Mesendoderm (in vitro differentiated cells): ENCODE data around the gene SRCIN1.

ENCODE experiments used
- DNase-seq: peaks from one replicate; pipeline ENCODE4 v3.0.0; 2013
- H2AK5ac ChIP-seq: 2 replicates; pipeline ENCODE4 v1.6.1; 2013; ENCODE audit warnings: low read length, inconsistent platforms
- H2BK120ac ChIP-seq: 2 replicates; pipeline ENCODE4 v1.6.1; 2013; ENCODE audit warnings: low read depth, mild to moderate bottlenecking, low read length, moderate library complexity, mixed read lengths
- H2BK15ac ChIP-seq: replicated peaks from 2 replicates; pipeline ENCODE4 v1.6.1; 2013; ENCODE audit warnings: low read depth, mild to moderate bottlenecking, moderate library complexity
- H2BK5ac ChIP-seq: 2 replicates; pipeline ENCODE4 v1.6.1; 2013; ENCODE audit warnings: low read length, inconsistent platforms
- H3K18ac ChIP-seq: 2 replicates; pipeline ENCODE4 v1.6.1; 2013; ENCODE audit warnings: mild to moderate bottlenecking, low read length, mixed read lengths
- H3K23ac ChIP-seq: one replicate; pipeline ENCODE4 v1.6.1; 2013; ENCODE audit warnings: low read length
- H3K27ac ChIP-seq: 2 replicates; pipeline ENCODE4 v1.5.1; 2013; ENCODE audit warnings: low read depth, mild to moderate bottlenecking, inconsistent platforms, low read length, moderate library complexity
- H3K27me3 ChIP-seq: 2 replicates; pipeline ENCODE4 v1.6.1; 2013; ENCODE audit warnings: low read length, control low read depth, mild to moderate bottlenecking, inconsistent platforms; ENCODE audit not compliant: insufficient read depth, poor library complexity
- H3K36me3 ChIP-seq: 2 replicates; pipeline ENCODE4 v1.6.1; 2013; ENCODE audit warnings: low read length, inconsistent platforms; ENCODE audit not compliant: control insufficient read depth, insufficient read depth
- H3K4ac ChIP-seq: one replicate; pipeline ENCODE4 v1.6.1; 2013; ENCODE audit warnings: low read depth, mild to moderate bottlenecking, low read length, moderate library complexity
- H3K4me1 ChIP-seq: 2 replicates; pipeline ENCODE4 v1.6.1; 2013; ENCODE audit warnings: low read depth, low read length, inconsistent platforms; ENCODE audit not compliant: control insufficient read depth
- H3K4me2 ChIP-seq: 2 replicates; pipeline ENCODE4 v1.6.1; 2013; ENCODE audit warnings: low read length
- H3K4me3 ChIP-seq: 2 replicates; pipeline ENCODE4 v1.5.1; 2013; ENCODE audit warnings: mild to moderate bottlenecking, low read length
- H3K56ac ChIP-seq: one replicate; pipeline ENCODE4 v1.6.1; 2013; ENCODE audit warnings: low read length
- H3K79me1 ChIP-seq: 2 replicates; pipeline ENCODE4 v1.6.1; 2013; ENCODE audit warnings: low read length, inconsistent platforms
- H3K79me2 ChIP-seq: 2 replicates; pipeline ENCODE4 v1.6.1; 2013; ENCODE audit warnings: mild to moderate bottlenecking, low read length; ENCODE audit not compliant: control insufficient read depth, insufficient read depth
- H3K9ac ChIP-seq: 2 replicates; pipeline ENCODE4 v1.6.1; 2013; ENCODE audit warnings: low read length, inconsistent platforms
- H4K5ac ChIP-seq: one replicate; pipeline ENCODE4 v1.6.1; 2013; ENCODE audit warnings: low read length
- H4K8ac ChIP-seq: one replicate; pipeline ENCODE4 v1.6.1; 2013; ENCODE audit warnings: low read depth, mild to moderate bottlenecking, control low read depth, low read length, moderate library complexity
- WGBS: extraction: QIAGEN DNeasy Blood & Tissue Kit; methylation state at CpG from one replicate; pipeline ENCODE4 v1.1.7; 2013; ENCODE audit warnings: low lambda C conversion rate, missing lambda C conversion rate; ENCODE audit not compliant: insufficient coverage; ENCODE audit errors: extremely low coverage; 5-methylcytosine and 5-hydroxymethylcytosine counted together

SRCIN1 gene

DNA sequence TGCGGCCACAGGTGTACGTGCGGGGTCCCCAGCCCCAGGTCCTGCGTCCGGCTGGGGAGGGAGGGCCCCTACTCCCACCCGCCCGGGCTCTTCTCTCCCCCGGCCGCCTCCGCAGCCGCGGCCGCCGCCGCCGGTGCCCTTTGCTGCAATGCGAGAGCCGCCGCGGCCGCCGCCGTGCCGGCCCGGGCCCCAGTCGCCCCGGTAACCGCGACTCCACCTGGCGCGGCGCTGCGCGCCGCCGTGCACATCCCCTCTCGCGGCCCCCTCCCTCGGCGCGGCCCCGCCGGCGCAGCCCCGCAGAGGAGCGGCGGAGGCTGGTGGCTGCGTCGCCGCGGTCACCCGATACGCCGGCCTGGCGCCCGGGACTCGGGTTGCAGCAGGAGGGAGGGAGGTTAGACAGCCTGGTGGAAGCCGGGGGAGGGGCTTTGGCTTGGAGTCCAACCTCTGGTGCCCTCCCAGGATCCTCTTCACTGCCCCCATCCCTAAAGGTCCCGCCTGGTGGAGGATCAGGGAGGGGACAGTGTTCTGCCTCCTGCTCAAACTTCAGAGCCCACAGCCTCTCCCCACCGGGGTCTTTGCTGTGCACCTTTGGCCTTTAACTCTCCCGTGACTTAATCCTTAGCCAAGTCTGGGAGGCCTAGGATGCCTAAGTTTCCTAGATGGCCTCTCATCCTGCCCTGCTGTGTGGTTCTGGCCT is 32.9 kb downstream of the SRCIN1 start:
- Histone ChIP-seq H4K5ac (no peak overlapping the region), H3K4me2 (peak overlapping the region; percentile 31), H2BK15ac (no peak overlapping the region), H3K18ac (no peak overlapping the region), H3K27me3 (peaks cover 53% of the 10 kb centered on the region), H4K8ac (no peak overlapping the region), H3K79me1 (no peaks in the 10 kb centered on the region), H3K4ac (no peak overlapping the region), H3K4me1 (peaks cover 4% of the 10 kb centered on the region), H3K56ac (peak overlapping the region; percentile 65), H2BK120ac (no peak overlapping the region), H3K4me3 (no peak overlapping the region), H3K79me2 (no peaks in the 10 kb centered on the region), H3K23ac (no peak overlapping the region), H3K27ac (no peak overlapping the region), H2AK5ac (no peak overlapping the region), H3K36me3 (no peaks in the 10 kb centered on the region), H3K9ac (peak overlapping the region; percentile 34), H2BK5ac (no peak overlapping the region)
- DNase-seq = peak; percentile 91
- WGBS = no CpG with 5 or more reads among the region's 61 CpGs

DNA sequence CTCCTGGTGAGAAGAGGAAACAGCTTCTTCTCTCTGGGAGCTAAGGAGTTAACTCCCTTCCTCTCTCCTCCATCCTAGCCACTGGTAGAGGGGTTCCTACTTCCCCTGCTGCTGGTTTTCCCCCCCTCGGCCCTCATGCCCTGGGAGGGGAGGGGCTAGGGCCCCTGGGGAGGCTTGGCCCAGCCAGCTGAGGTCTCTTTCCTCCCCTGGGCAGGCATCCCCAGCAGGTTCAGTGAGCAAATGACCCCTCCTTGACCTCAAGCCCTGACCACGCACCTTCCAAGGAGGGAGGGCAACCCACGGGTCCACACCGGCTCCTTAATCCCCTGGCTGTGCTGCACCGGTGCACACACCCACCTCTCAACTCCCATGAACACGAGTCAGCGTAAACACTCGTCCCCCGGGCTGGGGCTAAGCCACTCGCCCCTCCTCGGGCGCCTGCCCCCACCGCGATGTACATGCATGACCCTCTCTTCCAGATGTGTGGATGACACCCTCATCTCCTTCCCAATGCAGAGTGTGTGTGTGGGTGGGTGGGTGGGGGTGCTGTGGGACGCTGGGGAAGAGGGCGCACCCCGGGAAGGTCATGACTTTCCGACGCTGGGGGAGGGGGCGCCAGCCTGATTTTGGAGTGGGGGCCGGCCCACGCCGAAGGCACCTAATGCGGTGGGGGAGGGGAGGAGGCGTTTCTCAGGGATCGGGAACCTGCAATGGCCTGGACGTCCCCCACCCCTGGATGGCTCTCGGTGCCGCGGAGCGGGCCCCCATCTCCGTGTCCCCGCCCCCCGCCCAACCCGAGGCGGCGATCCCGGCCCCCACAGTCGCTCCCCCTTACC is 33.7 kb downstream of the SRCIN1 start:
- Histone ChIP-seq H2BK120ac (no peak overlapping the region), H3K18ac (no peak overlapping the region), H3K36me3 (no peaks in the 10 kb centered on the region), H4K8ac (no peak overlapping the region), H3K27me3 (peaks cover 49% of the 10 kb centered on the region), H3K79me2 (no peaks in the 10 kb centered on the region), H2BK15ac (no peak overlapping the region), H2AK5ac (no peak overlapping the region), H2BK5ac (no peak overlapping the region), H3K4ac (no peak overlapping the region), H3K79me1 (no peaks in the 10 kb centered on the region), H3K9ac (no peak overlapping the region), H3K56ac (peak overlapping the region; percentile 34), H4K5ac (no peak overlapping the region), H3K4me3 (no peak overlapping the region), H3K4me2 (peak overlapping the region; percentile 31), H3K27ac (no peak overlapping the region), H3K4me1 (peaks cover 4% of the 10 kb centered on the region), H3K23ac (no peak overlapping the region)
- DNase-seq = no peak
- WGBS = no CpG with 5 or more reads among the region's 39 CpGs

DNA sequence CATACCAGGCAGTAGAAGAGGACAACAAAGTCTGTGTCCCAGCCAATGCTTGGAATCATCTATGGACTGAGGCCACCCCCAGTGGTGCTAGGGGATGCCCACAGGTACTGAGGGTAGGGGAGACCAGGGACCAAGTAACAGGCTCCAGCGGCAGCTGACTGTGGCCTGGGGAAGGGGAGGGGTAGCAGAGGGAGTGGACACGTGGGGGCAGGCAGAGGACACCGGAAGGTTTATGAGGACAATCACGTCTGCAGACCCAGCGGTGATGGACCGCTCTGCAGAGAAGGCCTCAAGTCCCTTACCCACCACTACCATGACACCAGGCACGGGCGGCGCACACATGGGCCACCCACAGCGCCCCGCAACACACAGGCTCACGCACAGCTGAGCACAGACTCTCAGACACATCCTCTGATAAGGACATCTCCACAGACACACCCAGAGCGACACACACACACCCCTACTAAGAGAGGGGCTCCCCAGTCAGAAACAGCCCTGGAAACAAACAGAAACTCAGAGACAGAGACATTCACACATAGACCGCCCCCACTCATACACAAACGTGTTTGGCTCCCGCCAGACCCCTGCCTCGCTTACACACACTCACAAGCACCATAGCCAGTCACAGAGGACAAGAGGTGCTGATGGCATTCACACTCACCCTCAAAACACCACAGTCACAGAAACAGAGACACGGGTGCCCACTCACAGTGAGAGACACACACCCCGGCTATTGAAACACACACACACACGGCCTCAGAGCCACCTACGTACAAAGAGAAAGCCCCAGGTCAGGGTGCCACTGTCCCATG is 35.8 kb downstream of the SRCIN1 start:
- no peak overlapping the region for H2BK15ac ChIP-seq
- no peak overlapping the region for H4K8ac ChIP-seq
- no peak overlapping the region for H2AK5ac ChIP-seq
- H3K4me3 ChIP-seq = no peak overlapping the region
- peaks cover 6% of the 10 kb centered on the region for H3K4me1 ChIP-seq
- no peak overlapping the region for H3K23ac ChIP-seq
- no CpG with 5 or more reads among the region's 21 CpGs for WGBS
- DNase-seq = no peak
- no peak overlapping the region for H3K27ac ChIP-seq
- no peaks in the 10 kb centered on the region for H3K36me3 ChIP-seq
- no peaks in the 10 kb centered on the region for H3K79me2 ChIP-seq
- H3K79me1 ChIP-seq = no peaks in the 10 kb centered on the region
- H2BK120ac ChIP-seq = no peak overlapping the region
- no peak overlapping the region for H3K18ac ChIP-seq
- no peak overlapping the region for H3K9ac ChIP-seq
- H3K4me2 ChIP-seq = no peak overlapping the region
- H3K56ac ChIP-seq = no peak overlapping the region
- peaks cover 41% of the 10 kb centered on the region for H3K27me3 ChIP-seq
- H4K5ac ChIP-seq = no peak overlapping the region
- H3K4ac ChIP-seq = no peak overlapping the region
- H2BK5ac ChIP-seq = no peak overlapping the region

DNA sequence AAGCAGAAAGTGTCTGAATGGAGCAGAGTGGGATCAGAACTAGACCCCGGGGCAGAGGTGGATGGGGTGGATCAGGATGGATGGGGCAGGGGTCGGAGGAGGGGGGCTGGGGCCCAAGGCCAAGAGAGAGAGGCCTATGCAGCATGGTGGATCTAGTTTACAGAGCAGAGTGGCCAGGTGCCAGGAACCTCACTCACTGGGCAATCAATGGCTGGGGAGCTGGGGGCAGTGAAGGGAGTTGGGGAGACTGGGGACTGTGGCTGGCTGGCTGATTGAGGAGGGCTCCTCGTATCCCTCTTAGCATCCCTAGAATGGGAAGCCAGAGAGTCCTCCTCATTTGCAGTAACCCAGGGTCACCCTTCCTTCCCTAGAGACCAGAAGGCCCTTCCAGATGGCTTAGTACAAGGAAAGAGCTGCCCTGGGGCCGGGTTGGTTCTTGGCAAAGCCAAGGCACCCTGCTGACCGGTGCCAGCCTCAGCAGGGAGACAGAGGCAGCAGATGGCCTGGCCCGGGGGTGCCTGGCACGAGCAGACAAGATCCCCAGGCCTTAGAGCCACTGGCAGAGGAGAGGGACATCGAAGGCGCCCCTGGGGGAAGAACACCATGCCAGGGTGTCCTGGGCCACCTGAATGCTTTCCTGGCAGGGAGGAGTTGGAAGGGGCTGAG is 36.8 kb downstream of the SRCIN1 start:
- Histone ChIP-seq H3K4me3 (no peak overlapping the region), H3K4me1 (peaks cover 8% of the 10 kb centered on the region), H4K5ac (no peak overlapping the region), H3K27ac (no peak overlapping the region), H2BK5ac (no peak overlapping the region), H3K9ac (no peak overlapping the region), H3K79me1 (no peaks in the 10 kb centered on the region), H3K27me3 (peaks cover 36% of the 10 kb centered on the region), H3K79me2 (no peaks in the 10 kb centered on the region), H3K56ac (no peak overlapping the region), H3K36me3 (no peaks in the 10 kb centered on the region), H4K8ac (no peak overlapping the region), H2BK120ac (no peak overlapping the region), H3K4ac (no peak overlapping the region), H3K23ac (no peak overlapping the region), H2AK5ac (no peak overlapping the region), H3K4me2 (no peak overlapping the region), H3K18ac (no peak overlapping the region), H2BK15ac (no peak overlapping the region)
- no peak for DNase-seq
- no CpG with 5 or more reads among the region's 9 CpGs for WGBS

DNA sequence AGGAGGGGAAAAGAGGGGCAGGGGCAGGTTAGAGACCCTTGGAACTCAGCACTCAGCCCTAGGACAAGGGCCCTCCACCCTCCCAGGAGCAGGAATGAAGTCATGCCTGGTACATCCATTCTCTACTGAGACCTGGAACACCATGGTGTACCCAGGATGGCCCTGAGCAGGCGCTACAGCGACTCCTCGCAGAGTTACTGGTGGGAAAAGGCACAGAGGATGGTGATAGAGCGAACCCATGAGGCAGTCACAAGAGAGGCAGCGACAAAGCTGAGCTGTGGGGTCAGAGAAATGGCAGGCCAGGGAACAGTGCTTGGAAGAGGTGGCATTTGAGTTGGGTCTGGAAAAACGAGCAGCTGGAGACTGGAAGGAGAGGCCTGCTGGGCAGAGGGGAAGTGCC is 37.5 kb downstream of the SRCIN1 start:
- Histone ChIP-seq H3K23ac (no peak overlapping the region), H3K79me2 (no peaks in the 10 kb centered on the region), H3K4me3 (no peak overlapping the region), H3K4ac (no peak overlapping the region), H3K27me3 (peaks cover 31% of the 10 kb centered on the region), H2BK5ac (no peak overlapping the region), H3K27ac (no peak overlapping the region), H3K4me1 (peaks cover 9% of the 10 kb centered on the region), H3K4me2 (no peak overlapping the region), H2AK5ac (no peak overlapping the region), H3K79me1 (no peaks in the 10 kb centered on the region), H2BK15ac (no peak overlapping the region), H3K9ac (no peak overlapping the region), H3K18ac (no peak overlapping the region), H4K8ac (no peak overlapping the region), H2BK120ac (no peak overlapping the region), H3K36me3 (no peaks in the 10 kb centered on the region), H4K5ac (no peak overlapping the region), H3K56ac (no peak overlapping the region)
- WGBS = no CpG with 5 or more reads among the region's 6 CpGs
- DNase-seq = peak; percentile 82
